GM19438 (cell line): ENCODE data around the gene CCDC40.

Experiments
- ATAC-seq: cut with Tn5 transposase; IDR thresholded peaks from one replicate; pipeline ENCODE4 v1.9.1; 2021; ENCODE audit warnings: low read depth; ENCODE audit not compliant: unreplicated experiment

Gene CCDC40

DNA sequence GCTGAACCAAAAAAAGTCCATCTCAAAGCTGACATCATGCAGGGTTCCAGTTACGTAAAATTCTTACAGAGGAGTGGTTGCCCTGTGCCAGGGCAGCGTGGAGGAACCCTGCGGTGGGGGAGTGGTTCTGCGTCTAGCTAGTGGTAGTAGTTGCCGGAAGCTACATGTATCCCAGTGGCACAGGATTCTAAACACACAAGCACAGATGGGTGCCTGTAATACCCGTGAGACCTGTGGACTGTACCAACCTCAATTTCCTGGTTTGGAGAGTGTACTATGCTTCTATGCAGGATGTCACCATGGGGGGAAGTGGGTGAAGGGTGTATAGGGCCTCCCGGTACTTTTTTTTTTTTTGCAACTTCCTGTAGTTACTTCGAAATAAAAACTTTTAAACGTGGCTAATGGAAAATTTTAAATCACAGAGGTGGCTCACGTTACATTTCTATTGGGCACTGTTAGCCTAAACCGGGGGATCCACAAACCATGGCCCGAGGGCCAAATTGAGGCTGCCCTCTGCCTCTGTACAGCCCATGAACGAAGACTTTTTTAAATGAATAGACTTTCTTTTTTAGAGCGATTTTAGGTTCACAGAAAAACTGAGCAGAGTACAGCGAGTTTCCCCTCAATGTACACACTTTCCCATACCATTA lies 39.3 kb upstream of the CCDC40 start:
- ATAC-seq: no peak

DNA sequence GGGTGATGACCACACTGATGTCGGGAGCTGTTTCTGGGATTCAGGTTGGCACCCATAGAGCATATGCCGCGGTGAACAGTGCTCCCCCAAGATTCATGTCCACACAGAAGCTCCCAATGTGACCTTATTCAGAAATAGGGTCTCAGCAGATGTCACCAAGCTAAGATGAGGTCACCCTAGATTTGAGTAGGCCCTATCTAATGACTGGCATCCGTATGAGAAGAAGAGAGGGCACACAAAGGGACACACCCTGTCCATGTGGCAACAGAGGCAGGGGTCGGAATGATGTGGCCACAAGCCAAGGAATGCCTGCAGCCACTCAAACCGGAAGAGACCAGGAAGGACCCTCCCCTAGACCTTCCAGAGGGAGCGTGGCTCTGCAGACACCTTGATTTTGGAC lies 36.3 kb upstream of the CCDC40 start:
- no peak for ATAC-seq

- ATAC-seq: no peak
Observed at GRCh38 chr17:80000981-80001775, 35.3 kb upstream of the CCDC40 start.

GRCh38 chr17:80002070-80002641 lies 34.3 kb upstream of the CCDC40 start:
- ATAC-seq: no peak

DNA sequence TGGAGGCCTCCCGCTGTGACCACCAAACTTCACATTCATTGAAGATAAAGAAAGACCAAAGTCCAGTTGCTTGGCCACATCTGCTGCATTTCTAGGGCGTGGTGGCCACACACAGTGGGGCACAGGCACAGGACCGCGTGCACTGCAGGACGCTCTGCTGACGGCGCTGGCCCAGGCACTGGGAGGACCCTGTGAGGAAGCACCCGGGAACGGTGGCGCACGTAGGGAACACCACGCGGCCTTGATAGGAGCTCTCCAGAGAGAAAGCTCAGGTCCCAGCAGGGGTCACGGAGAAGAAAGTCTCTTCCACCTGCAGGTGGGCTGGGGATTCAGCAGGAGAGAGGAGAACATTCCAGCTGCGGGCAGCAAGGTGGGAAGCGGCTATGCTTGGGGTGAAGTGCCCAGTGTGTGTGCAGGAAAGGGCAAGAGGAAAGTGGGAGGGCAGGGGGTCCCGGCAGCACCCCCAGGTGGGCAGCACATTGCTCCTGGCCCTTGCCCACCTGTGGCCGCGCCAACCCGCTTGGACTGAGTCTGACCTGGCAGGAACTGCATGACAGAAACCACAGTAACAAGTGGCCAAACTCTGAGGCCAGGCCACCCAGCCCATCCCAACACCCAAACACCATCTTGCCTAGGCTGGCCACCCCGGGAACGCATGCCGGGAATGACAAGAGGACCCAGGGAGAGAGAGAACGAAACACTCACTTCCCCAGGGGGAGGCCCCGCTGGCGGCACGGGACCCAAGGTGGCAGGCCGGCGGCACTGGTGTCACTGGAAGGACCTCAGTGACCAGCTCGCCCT lies 33.6 kb upstream of the CCDC40 start:
- no peak for ATAC-seq

DNA sequence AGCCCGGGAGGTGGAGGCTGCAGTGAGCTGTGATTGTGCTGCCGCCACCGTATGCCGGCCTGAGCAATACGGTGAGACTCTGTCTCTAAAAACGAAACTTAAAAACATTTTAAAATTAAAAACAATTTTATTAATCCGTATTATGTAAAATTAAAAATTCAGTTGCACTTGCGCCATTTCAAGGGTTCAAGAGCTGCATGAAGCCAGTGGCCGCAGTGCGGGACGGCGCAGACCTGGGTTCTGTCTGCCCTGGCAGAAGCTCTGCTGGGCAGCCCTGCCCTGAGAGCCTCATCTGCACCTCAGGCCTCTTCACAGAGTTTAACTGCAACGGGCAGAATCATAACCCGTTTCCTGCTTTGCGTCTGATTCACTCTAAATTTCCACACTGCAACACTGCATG lies 32.5 kb upstream of the CCDC40 start:
- ATAC-seq: no peak

- ATAC-seq: no peak
Observed at GRCh38 chr17:80005360-80006338, 30.8 kb upstream of the CCDC40 start.

DNA sequence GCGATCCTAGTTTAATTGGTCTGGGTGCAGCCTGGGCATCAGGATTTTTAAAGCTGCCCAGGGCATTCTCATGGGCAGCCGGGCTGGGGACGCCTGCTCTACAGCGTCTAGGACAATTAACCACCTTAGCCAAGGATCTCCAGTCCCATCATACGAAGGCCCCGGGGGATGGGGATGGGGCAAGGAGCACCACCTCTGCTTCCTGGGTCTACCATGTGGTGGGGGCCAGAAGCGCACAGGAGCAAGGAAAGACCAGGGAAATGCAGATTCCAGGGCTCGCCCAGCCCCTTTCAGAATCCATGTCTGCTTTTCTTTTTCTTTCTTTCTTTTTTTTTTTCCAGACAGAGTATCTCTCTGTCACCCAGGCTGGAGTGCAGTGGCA lies 30.1 kb upstream of the CCDC40 start:
- no peak for ATAC-seq

GRCh38 chr17:80006811-80007752 lies 29.4 kb upstream of the CCDC40 start:
- ATAC-seq: no peak

DNA sequence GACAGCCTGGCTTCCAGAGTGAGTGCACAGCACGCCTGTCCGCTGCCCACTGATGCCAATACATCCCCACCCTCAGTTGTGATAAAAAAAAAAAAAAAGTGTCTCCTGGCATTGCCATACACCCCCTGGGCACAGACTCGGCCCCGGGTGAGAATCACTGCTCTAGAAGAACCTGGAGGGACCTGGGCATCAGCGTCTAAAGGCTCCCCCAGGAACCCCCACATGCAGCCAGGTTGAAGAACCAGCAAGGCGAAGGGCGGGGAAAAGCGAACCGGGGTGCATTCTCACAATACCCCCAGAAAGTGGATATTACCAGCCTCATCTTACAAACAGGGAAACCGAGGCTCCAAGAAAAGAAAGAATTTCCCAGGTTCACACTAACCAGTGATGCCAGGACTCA lies 28.5 kb upstream of the CCDC40 start:
- ATAC-seq: no peak

- no peak for ATAC-seq
Observed at GRCh38 chr17:80008383-80008840, 28.0 kb upstream of the CCDC40 start.

DNA sequence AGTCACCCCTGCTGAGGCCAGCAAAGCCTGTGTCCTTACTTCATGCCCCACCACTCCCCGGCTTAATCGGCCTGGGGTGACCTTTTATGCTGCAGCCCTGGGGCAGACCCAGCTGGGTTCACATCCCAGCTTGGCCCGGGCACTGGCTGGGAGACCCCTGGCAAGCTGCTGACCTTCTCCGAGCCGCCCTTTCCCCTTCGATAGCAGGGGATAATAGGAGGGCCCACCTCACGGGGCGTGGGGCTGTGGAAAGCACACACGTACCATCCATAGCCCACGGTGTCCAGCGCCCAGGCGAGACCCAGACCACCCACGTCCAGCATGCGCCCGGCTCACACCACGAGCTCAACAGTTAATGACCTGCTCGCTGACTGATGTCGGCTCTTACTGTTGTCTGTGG lies 27.6 kb upstream of the CCDC40 start:
- ATAC-seq: no peak

DNA sequence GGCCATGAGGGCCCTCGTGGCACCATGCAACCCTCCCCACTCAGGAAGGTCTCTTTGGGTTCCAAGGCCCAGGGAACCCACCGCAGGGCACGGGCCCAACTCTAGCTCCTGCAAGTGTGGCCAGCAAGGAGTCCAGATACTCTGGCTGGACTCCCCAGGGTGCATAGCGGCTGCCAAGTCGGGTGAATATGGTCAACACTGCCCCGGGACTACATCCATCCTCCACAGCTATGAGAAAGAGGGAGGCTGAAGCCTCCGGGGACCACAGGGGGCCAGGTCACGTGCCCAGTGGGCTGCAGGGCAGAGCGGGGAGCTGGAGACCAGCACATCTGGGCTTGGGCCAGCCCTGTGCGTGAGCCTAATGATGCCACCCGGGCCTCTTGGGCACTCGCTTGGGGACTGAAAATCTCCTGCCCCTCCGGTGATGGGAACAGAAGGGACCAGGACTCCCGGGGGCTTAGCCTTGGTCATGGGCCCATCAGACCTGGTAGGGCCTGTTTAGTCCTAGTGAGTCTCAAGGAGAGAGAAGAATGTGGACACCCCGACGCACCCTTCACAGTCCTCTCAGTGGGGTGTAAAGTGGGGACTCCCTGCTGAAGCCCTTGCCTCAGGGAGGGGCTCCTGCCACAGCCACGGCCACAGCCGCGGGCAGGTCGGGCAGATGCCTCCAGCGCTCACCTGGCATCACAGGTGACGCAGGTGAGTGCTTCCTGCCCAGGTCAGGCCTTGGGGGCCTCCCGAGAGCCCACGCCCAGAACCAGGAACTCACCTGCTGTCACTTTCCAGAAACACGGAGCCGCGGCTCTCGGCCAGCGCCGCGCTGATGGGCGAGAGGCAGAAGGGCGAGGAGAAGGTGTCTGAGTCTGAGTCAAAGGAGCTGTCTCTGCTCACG lies 26.8 kb upstream of the CCDC40 start:
- no peak for ATAC-seq

GRCh38 chr17:80010283-80010858 lies 26.1 kb upstream of the CCDC40 start:
- ATAC-seq: no peak

DNA sequence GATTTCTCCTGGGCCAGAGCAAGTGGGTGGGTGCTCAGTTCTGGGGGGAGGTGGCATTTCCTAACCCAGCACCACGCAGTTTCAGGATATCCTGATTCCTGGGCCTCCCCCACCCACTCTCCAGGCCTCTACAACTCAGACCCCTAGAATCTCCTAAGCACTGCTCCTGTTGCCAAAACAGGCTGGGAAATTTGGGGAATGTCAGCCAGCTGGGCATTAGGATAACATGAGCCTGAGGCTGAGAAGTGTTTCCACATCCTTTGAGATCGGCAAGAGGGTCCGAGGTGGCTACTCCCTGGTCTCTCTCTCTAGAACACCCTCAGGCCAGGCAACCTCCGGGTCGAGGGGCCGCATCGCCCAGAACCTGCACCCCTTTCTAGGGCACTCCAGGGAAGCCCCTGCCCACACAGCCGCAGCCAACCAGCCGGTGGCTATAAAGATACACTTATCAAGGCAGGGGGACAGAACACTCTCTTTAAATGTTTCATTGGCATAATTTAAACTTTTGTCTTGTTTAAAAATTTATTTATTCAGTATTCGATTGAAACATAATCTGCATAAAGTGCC lies 24.4 kb upstream of the CCDC40 start:
- ATAC-seq: no peak

DNA sequence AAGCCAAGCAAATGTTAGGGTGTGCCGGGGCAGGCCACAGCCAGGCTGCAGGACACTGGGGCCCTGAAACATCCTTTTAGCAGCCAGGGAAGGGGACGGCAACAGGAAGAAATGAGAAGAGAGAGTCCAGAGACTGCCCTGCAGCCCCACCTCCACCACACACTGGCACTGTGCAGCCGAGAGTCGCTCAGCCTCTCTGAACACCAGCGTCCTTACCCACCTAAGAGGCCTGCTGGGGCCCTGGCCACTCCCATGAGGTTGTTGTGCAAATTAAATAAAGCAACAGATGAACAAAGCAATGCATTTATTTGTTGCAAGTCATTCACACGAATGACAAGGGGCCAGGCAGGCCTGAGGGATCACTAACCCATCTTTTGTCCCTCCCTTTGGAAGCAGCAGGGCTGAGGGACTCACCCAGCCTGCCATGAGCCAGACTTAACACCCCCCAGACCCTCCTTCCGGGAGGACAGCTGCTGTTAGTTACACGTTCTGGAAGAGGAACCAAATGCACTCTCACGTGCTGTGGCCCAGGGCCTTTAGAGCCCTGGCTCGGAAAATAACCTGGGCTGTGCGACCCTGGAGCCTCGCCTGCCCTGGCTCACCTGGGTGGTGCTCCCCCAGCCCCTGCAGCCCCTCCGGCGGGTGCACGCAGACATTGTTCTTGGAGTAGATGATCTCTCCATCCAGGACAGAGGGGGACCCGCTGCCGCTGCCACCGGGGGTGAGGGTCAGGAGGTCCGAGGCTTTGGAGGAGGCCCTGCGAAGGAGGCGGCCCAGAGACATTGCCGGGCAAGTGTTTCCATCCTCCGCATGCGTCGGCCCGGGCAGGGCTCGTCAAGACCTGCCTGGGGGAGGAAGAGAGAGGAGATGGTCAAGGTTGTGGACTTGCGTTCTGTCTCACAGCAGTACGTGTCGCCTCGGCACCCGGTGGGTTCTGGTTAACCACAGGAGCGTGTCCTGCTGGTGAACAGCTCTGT lies 23.4 kb upstream of the CCDC40 start:
- no peak for ATAC-seq
